Mesenchymal stem cell (in vitro differentiated cells and primary cell): ENCODE measurements around the gene SCG2.

ENCODE experiments used
- DNase-seq: peaks from one replicate; pipeline ENCODE4 v3.0.0-alpha.2; 2013
- H2AFZ ChIP-seq: one replicate; pipeline ENCODE4 v1.6.1; 2013; ENCODE audit warnings: low read depth, mild to moderate bottlenecking, control low read depth, inconsistent platforms, low read length, moderate library complexity
- H2AK5ac ChIP-seq: 2 replicates; pipeline ENCODE4 v1.6.1; 2013; ENCODE audit warnings: low read length, moderate library complexity, mild to moderate bottlenecking, inconsistent platforms; ENCODE audit not compliant: severe bottlenecking
- H2BK120ac ChIP-seq: one replicate; pipeline ENCODE4 v1.6.1; 2013; ENCODE audit warnings: low read depth, mild to moderate bottlenecking, inconsistent platforms, low read length, moderate library complexity
- H2BK12ac ChIP-seq, 2 experiments: one replicate each; pipeline ENCODE4 v1.6.1; 2013; ENCODE audit warnings: inconsistent platforms in 2 of 2, low read length in 2 of 2, mild to moderate bottlenecking in 2 of 2, moderate library complexity in 2 of 2, control low read depth in 1 of 2
- H2BK15ac ChIP-seq: one replicate; pipeline ENCODE4 v1.6.1; 2013; ENCODE audit warnings: mild to moderate bottlenecking, low read depth, inconsistent platforms; ENCODE audit not compliant: poor library complexity, severe bottlenecking
- H2BK5ac ChIP-seq: 2 replicates; pipeline ENCODE4 v1.6.1; 2013; ENCODE audit warnings: low read depth, mild to moderate bottlenecking, low read length, control low read depth, inconsistent platforms; ENCODE audit not compliant: poor library complexity, severe bottlenecking
- H3K14ac ChIP-seq, 2 experiments: one replicate each; pipeline ENCODE4 v1.6.1; 2013; ENCODE audit warnings: inconsistent platforms in 2 of 2, low read length in 2 of 2, control low read depth in 1 of 2, mild to moderate bottlenecking in 1 of 2, moderate library complexity in 1 of 2
- H3K18ac ChIP-seq, 2 experiments: one replicate each; pipeline ENCODE4 v1.6.1; 2013; ENCODE audit warnings: inconsistent platforms in 2 of 2, low read length in 2 of 2, control low read depth in 1 of 2, low read depth in 1 of 2, mild to moderate bottlenecking in 1 of 2
- H3K23ac ChIP-seq, 2 experiments: one replicate each; pipeline ENCODE4 v1.6.1; 2013; ENCODE audit warnings: inconsistent platforms in 2 of 2, low read length in 2 of 2, mild to moderate bottlenecking in 2 of 2, moderate library complexity in 2 of 2, control low read depth in 1 of 2
- H3K27ac ChIP-seq: 2 replicates; pipeline ENCODE4 v1.5.1; 2013; ENCODE audit warnings: mild to moderate bottlenecking, moderate library complexity, low read length, control low read depth, inconsistent platforms; ENCODE audit not compliant: poor library complexity, severe bottlenecking
- H3K27me3 ChIP-seq, 2 experiments: 2 replicates each; pipeline versions ENCODE4 v1.6.1 to v1.7.0; 2013; ENCODE audit warnings: low read length in 2 of 2, mild to moderate bottlenecking in 2 of 2, moderate library complexity in 2 of 2, control low read depth in 1 of 2, inconsistent platforms in 1 of 2; ENCODE audit not compliant: control insufficient read depth in 1 of 2, insufficient read depth in 1 of 2
- H3K36me3 ChIP-seq, 2 experiments: 2 replicates each; pipeline versions ENCODE4 v1.6.1 to v1.7.0; 2013; ENCODE audit warnings: low read length in 2 of 2, control low read depth in 1 of 2, inconsistent platforms in 1 of 2, low read depth in 1 of 2, mild to moderate bottlenecking in 1 of 2; ENCODE audit not compliant: insufficient read depth in 2 of 2, control insufficient read depth in 1 of 2
- H3K4ac ChIP-seq, 2 experiments: one replicate each; pipeline ENCODE4 v1.6.1; 2013; ENCODE audit warnings: inconsistent platforms in 2 of 2, low read length in 2 of 2, mild to moderate bottlenecking in 2 of 2, moderate library complexity in 2 of 2, control low read depth in 1 of 2, low read depth in 1 of 2
- H3K4me1 ChIP-seq: 2 replicates; pipeline ENCODE4 v1.6.1; 2013; ENCODE audit warnings: low read depth, low read length, control low read depth; ENCODE audit not compliant: control insufficient read depth, insufficient read depth
- H3K4me2 ChIP-seq: 2 replicates; pipeline ENCODE4 v1.6.1; 2013; ENCODE audit warnings: low read length, mild to moderate bottlenecking, inconsistent platforms; ENCODE audit not compliant: poor library complexity, severe bottlenecking
- H3K4me3 ChIP-seq, 2 experiments: 2 replicates each; pipeline versions ENCODE4 v1.5.1 to v1.7.0; 2013; ENCODE audit warnings: low read length in 2 of 2, mild to moderate bottlenecking in 2 of 2, control low read depth in 1 of 2, low read depth in 1 of 2; ENCODE audit not compliant: insufficient read depth in 1 of 2
- H3K79me1 ChIP-seq: replicated peaks from 2 replicates; pipeline ENCODE4 v1.6.1; 2013; ENCODE audit warnings: mild to moderate bottlenecking, control low read depth, low read length, inconsistent platforms; ENCODE audit not compliant: poor library complexity, severe bottlenecking
- H3K9ac ChIP-seq: 2 replicates; pipeline ENCODE4 v1.7.0; 2013; ENCODE audit warnings: mild to moderate bottlenecking, low read length, moderate library complexity
- H3K9me3 ChIP-seq: 2 replicates; pipeline ENCODE4 v1.7.0; 2013; ENCODE audit warnings: mild to moderate bottlenecking, low read length; ENCODE audit not compliant: control insufficient read depth
- H4K8ac ChIP-seq: one replicate; pipeline ENCODE4 v1.6.1; 2013; ENCODE audit warnings: inconsistent platforms, mild to moderate bottlenecking, low read length, moderate library complexity
- H4K91ac ChIP-seq: one replicate; pipeline ENCODE4 v1.6.1; 2013; ENCODE audit warnings: mild to moderate bottlenecking, low read length, inconsistent platforms
- WGBS: methylation state at CpG from one replicate; pipeline ENCODE4 v1.1.7; 2013; ENCODE audit warnings: mixed read lengths; 5-methylcytosine and 5-hydroxymethylcytosine counted together

The SCG2 gene

DNA sequence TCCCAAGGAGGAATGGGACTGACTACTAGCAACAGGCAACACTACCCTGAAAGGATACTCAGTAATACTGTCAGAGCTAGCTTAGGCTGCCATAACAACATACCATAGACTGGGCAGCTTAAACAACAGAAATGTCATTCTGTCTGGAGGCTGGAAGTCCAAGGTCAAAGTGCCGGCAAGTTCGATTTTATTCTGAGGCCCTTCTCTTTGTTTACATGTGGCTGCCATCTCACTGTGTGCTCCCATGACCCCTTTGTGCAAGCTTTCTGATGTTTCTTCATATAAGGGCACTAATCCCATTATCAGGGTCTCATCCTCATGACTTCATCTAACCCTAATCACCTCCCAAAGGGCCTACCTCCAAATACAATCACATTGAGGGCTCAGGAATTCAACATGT, 30.7 kb upstream of the SCG2 start:
- 93% methylated on average over 2 of the region's 2 CpGs for WGBS
- H4K8ac ChIP-seq: no peak overlapping the region
- H3K9ac ChIP-seq: no peak overlapping the region
- H2BK15ac ChIP-seq: no peak overlapping the region
- H2BK120ac ChIP-seq: no peak overlapping the region
- no peak overlapping the region for H2BK12ac ChIP-seq
- no peak overlapping the region for H2AK5ac ChIP-seq
- no peak overlapping the region for H3K4me2 ChIP-seq
- DNase-seq: no peak
- no peak overlapping the region for H3K18ac ChIP-seq
- H3K79me1 ChIP-seq: no peaks in the 10 kb centered on the region
- H3K4me3 ChIP-seq: no peak overlapping the region
- H3K14ac ChIP-seq: no peak overlapping the region
- H3K36me3 ChIP-seq: no peaks in the 10 kb centered on the region
- H3K27me3 ChIP-seq: peaks cover 0 to 3% of the 10 kb centered on the region in 2 experiments
- no peak overlapping the region for H3K27ac ChIP-seq
- H2AFZ ChIP-seq: no peak overlapping the region
- no peak overlapping the region for H3K4ac ChIP-seq
- no peak overlapping the region for H4K91ac ChIP-seq
- no peak overlapping the region for H2BK5ac ChIP-seq
- H3K23ac ChIP-seq: no peak overlapping the region
- peaks cover 2% of the 10 kb centered on the region for H3K4me1 ChIP-seq
- H3K9me3 ChIP-seq: no peaks in the 10 kb centered on the region

DNA sequence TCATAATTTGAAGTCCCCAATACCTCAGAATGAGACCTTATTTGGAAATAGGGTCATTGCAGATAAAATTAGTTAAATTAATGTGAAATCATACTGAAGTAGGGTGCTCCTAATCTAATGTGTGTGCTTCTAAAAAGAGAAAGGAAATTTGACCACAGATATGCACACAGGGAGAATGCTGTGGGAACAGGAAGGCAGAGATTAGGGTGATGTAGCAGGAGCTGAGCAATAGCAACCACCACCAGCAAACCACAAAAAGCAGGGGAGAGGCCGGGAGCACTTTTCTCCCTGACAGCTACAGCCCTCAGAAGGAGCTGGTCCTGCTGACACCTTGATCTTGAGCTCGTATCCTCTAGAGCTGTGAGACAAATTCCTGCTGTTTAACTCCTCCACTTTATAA, 24.6 kb upstream of the SCG2 start:
- H3K9ac ChIP-seq: no peak overlapping the region
- peak; percentile 85 for DNase-seq
- H3K9me3 ChIP-seq: no peaks in the 10 kb centered on the region
- H4K8ac ChIP-seq: no peak overlapping the region
- peaks cover 0 to 5% of the 10 kb centered on the region in 2 experiments for H3K27me3 ChIP-seq
- no peak overlapping the region for H4K91ac ChIP-seq
- H2BK12ac ChIP-seq: peak overlapping the region in 1 of 2 experiments; percentile 41
- 27% methylated on average over 2 of the region's 2 CpGs for WGBS
- H3K23ac ChIP-seq: peak overlapping the region in 1 of 2 experiments; percentile 42
- no peak overlapping the region for H3K14ac ChIP-seq
- no peaks in the 10 kb centered on the region for H3K79me1 ChIP-seq
- no peak overlapping the region for H3K27ac ChIP-seq
- H3K4ac ChIP-seq: no peak overlapping the region
- no peaks in the 10 kb centered on the region for H3K36me3 ChIP-seq
- H2BK15ac ChIP-seq: no peak overlapping the region
- H3K4me1 ChIP-seq: no peaks in the 10 kb centered on the region
- no peak overlapping the region for H2BK5ac ChIP-seq
- H3K4me3 ChIP-seq: no peak overlapping the region
- H2AFZ ChIP-seq: no peak overlapping the region
- H3K18ac ChIP-seq: no peak overlapping the region
- H3K4me2 ChIP-seq: no peak overlapping the region
- H2AK5ac ChIP-seq: no peak overlapping the region
- peak overlapping the region; percentile 62 for H2BK120ac ChIP-seq

DNA sequence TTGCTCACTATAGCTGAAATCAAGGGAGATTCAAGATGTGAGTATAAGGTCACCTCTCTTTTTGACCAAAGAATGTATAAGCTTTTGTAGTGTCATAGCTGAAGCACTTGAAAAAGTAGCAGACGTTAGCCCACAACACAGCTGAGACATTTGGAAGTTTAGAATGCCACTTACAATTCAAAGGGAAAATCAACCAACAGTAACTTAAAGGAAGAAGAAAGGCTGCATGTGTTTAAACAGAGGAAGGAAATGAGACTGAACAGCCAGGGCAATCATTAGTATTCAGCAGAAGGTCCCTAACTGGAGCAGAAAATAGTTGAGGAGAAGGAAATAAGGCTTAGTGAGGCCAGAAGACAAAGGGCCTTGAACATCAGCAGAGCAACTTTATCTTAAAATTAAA, 23.5 kb upstream of the SCG2 start:
- Histone ChIP-seq H2BK5ac (no peak overlapping the region), H2AFZ (no peak overlapping the region), H3K79me1 (no peaks in the 10 kb centered on the region), H3K36me3 (no peaks in the 10 kb centered on the region), H3K4ac (no peak overlapping the region), H3K23ac (no peak overlapping the region), H3K9ac (no peak overlapping the region), H3K14ac (no peak overlapping the region), H4K91ac (no peak overlapping the region), H4K8ac (no peak overlapping the region), H2BK120ac (no peak overlapping the region), H2AK5ac (no peak overlapping the region), H3K4me3 (no peak overlapping the region), H3K4me1 (no peaks in the 10 kb centered on the region), H3K27ac (no peak overlapping the region), H3K18ac (no peak overlapping the region), H3K4me2 (no peak overlapping the region), H2BK15ac (no peak overlapping the region), H2BK12ac (no peak overlapping the region), H3K27me3 (peaks cover 0 to 5% of the 10 kb centered on the region in 2 experiments), H3K9me3 (no peaks in the 10 kb centered on the region)
- peak; percentile 23 for DNase-seq
- WGBS: no CpG with 5 or more reads among the region's 1 CpG

DNA sequence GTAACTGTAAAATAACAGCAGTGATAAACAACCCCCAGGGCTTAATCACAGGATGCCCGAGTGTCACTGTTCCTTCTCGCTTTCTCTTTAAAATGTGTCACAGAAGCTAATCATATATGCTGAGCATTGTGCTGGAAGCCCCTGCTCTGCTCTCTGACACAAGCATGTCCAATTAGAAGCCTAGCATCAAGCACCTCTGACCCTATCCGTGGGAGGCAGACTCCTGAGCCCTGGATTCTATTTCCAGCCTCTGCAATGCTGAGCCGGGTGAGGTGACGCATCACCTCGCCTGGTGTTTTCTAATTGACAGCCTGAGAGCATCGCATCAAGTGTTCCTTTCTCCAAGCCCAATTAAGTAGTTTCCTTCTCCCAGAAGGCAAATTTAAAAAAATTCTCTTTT, 19.7 kb upstream of the SCG2 start:
- no peak overlapping the region for H2AK5ac ChIP-seq
- no peak overlapping the region for H2BK15ac ChIP-seq
- H3K36me3 ChIP-seq: no peaks in the 10 kb centered on the region
- no peaks in the 10 kb centered on the region for H3K79me1 ChIP-seq
- no peak overlapping the region for H3K9ac ChIP-seq
- no peak overlapping the region for H3K27ac ChIP-seq
- H2BK120ac ChIP-seq: no peak overlapping the region
- H3K4me2 ChIP-seq: no peak overlapping the region
- no peak overlapping the region for H4K8ac ChIP-seq
- H3K4me1 ChIP-seq: no peaks in the 10 kb centered on the region
- no peaks in the 10 kb centered on the region for H3K9me3 ChIP-seq
- no peak overlapping the region for H2BK5ac ChIP-seq
- H3K14ac ChIP-seq: no peak overlapping the region
- H3K27me3 ChIP-seq: peaks cover 0 to 19% of the 10 kb centered on the region in 2 experiments
- no peak overlapping the region for H3K18ac ChIP-seq
- H3K4me3 ChIP-seq: no peak overlapping the region
- no peak overlapping the region for H2AFZ ChIP-seq
- no peak overlapping the region for H3K23ac ChIP-seq
- no peak overlapping the region for H4K91ac ChIP-seq
- DNase-seq: no peak
- H3K4ac ChIP-seq: no peak overlapping the region
- no peak overlapping the region for H2BK12ac ChIP-seq
- 70% methylated on average over 7 of the region's 7 CpGs for WGBS
